ENCODE results near the gene DDX43. TPM values are rescaled to one million over a fixed set of nuclear protein-coding genes. Genes with fewer than 3 reads are reported as not detected.
"Not testable (repeated sequence)": the region's sequence is repeated elsewhere in the genome, so short reads cannot be mapped to it uniquely, and the experiment has no call there.

DDX43 gene
- polyA plus RNA-seq (2014; cell fraction: cytosol; rRNA removed): 0.14 TPM in 1 of 2 replicates, not detected in the other
- polyA plus RNA-seq (2014; cell fraction: nucleus; rRNA removed): 0.05 TPM in 1 of 2 replicates, not detected in the other

- no peak for DNase-seq (ENCODE audit: low spot score)
Measured at GRCh38 chr6:73394577-73395354, at the start of gene DDX43. TSS of gene DDX43 (plus strand) at chr6:73394828. CDS start at chr6:73394906, 78 bp downstream.

- no peak for DNase-seq (ENCODE audit: low spot score)
Measured at GRCh38 chr6:73348550-73349204, 46.0 kb upstream of the DDX43 start.

- DNase-seq (ENCODE audit: low spot score): no peak
Measured at GRCh38 chr6:73349311-73349710, 45.3 kb upstream of the DDX43 start.

DNA sequence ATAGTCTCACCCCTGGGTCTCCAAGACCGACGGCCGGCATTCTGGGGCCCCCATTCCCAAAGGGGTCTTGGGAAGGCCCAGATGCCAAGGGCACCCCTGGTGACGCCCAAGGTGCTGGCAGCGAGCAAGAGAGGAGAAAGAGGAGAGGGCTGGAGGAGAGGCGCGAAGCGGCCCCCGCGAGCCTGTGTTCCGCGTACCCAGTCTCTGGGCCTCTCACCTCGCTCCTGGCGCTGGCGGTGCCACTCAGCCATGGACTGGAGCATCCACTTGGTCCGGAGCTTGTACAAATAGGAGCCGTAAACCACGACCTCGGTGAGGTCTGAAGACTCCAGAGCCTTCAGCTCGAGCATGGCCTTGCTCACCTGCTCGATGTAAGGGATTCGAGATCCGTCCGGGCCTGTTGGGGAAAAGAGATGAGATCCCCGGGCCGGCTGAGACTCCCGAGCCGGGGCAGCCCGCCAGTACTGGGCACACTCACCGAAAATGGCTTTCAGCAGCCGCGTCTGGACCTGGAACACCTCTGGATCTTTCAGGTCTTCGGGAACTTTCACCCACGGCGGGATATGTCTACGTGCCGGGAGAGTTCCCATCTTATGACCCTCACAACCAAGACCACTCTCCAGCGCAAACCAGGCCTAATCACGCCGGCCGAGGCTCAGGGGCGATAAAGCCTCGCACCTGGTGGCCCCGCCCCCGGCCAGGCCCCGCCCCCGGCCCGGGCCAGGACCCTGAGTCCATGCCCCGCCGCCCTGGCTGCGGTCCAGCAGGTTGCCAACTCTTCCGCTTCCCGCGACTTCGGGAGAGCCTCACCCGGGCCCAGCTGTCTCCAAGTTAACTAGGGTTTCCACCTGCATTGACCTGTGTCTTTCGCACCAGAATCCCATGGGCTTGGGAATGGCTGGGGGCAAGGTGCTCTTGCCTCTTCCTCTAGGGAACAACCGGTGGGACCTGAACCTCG is 40.7 kb upstream of the DDX43 start, which contains the start of gene DPPA5:
TSS of gene DPPA5 (minus strand) at position 641 of the 958 bp plus-strand sequence. CDS start at position 590, 51 bp downstream.
- no peak for DNase-seq (ENCODE audit: low spot score)

- DNase-seq (ENCODE audit: low spot score): no peak
Measured at GRCh38 chr6:73362358-73362757, 32.3 kb upstream of the DDX43 start, which contains the start of gene KHDC3L. TSS of gene KHDC3L (plus strand) at chr6:73362658. CDS start at chr6:73362730, 72 bp downstream.

DNA sequence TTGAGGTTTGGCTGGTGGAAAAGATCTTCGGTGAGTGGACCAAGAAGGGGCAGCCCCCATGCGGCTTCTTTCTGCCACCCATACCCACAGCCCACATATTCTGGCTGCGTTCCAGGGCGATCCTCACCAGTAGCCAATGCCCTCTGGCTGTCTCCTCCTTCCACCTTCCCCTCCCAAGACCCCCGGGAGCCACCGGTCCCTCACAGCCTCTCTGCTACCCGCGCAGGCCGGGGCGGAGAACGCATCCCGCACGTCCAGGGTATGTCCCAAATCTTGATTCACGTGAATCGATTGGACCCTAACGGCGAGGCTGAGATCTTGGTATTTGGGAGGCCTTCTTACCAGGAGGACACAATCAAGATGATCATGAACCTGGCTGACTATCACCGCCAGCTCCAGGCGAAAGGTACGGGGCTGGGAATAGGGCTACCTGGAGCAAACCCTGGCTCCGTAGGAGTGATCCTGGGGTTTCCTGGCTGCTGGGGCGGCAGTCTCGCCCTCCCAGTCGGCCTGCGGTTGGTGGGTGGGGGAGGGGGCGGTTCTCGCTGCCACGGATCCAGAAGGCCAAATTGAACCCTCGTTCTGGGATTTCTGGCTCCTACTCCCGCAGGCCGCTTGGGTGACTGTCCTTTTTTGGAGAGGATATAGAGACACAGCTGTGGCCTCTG is 31.6 kb upstream of the DDX43 start:
- DNase-seq (ENCODE audit: low spot score): no peak

DNA sequence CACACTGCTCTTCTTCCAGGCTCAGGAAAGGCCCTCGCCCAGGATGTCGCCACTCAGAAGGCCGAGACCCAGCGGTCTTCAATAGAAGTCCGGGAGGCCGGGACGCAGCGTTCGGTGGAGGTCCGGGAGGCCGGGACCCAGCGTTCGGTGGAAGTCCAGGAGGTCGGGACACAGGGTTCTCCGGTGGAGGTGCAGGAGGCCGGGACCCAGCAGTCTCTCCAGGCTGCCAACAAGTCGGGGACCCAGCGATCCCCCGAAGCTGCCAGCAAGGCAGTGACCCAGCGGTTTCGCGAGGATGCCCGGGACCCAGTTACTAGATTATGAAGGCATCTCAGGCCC is 31.1 kb upstream of the DDX43 start:
- DNase-seq (ENCODE audit: low spot score): no peak

GRCh38 chr6:73364121-73364520 is 30.5 kb upstream of the DDX43 start:
- no peak for DNase-seq (ENCODE audit: low spot score)

- DNase-seq (ENCODE audit: low spot score): no peak
Measured at GRCh38 chr6:73364549-73364948, 30.1 kb upstream of the DDX43 start.

GRCh38 chr6:73367761-73368355 is 26.8 kb upstream of the DDX43 start:
- no peak for DNase-seq (ENCODE audit: low spot score)

GRCh38 chr6:73368675-73369074 is 26.0 kb upstream of the DDX43 start:
- no peak for DNase-seq (ENCODE audit: low spot score)

DNA sequence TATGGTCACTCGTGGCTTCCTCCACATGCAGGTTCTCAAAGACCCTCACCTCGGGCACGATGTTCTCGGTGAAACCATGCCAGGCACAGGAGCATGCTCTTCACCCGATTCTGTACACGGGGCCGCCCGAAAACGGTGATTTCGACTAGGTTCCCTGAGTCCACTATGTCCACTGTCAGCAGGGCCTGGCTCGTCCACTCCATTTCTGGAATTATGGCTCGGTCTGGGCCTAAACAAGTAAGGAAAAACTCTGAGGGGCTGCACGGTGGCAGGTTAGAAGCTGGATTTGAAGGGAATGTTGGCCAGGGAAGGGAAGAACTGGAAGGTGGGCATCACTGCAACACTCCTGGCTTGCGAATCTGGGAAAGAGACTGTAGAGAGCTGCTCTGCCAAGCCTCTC is 25.5 kb upstream of the DDX43 start:
- no peak for DNase-seq (ENCODE audit: low spot score)

- DNase-seq (ENCODE audit: low spot score): no peak
Measured at GRCh38 chr6:73369563-73369962, 25.1 kb upstream of the DDX43 start, which contains the start of gene OOEP. TSS of gene OOEP (minus strand) at chr6:73369897. CDS start at chr6:73369792, 105 bp downstream.

GRCh38 chr6:73371984-73372383 is 22.6 kb upstream of the DDX43 start:
- no peak for DNase-seq (ENCODE audit: low spot score)

DNA sequence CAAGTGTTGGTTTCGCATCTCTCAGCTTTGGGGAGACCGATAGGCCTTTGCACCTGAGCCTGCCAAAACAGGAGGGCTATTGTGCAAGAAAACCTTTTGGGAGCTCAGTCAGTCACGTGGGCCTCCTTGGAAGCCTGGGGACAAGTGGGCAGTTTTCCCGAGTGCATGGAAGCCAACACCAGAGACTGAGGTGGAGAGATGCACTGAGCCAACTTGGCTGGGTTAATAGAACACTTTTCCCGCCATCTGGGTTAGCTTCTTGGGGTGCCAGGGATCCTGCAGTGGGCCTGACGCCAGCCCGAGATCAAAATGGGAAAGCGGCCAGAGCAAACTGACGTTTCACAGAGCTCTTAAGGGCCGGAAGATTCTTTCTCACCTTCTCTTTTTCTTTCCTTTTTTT is 22.1 kb upstream of the DDX43 start:
- no peak for DNase-seq (ENCODE audit: low spot score)

DNA sequence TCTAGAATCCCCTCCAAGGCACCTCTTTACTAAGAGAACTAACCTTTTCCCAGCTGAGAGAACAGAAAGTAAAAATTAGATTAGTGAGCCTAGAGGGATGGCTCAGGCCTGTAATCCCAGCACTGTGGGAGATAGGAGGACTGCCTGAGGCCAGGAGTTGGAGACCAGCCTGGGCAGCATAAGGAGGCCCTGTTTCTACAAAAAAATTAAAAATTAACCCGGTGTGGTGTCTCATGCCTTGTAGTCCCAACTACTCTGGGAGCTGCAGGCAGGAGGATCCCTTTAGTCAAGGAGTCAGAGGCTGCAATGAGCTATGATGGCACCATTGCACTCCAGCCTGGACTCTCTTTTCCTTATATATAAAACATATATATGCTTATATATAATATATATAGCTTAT is 19.4 kb upstream of the DDX43 start:
- DNase-seq (ENCODE audit: low spot score): no peak

- DNase-seq (ENCODE audit: low spot score): no peak
Measured at GRCh38 chr6:73377225-73377624, 17.4 kb upstream of the DDX43 start.

- not testable (repeated sequence) for DNase-seq (ENCODE audit: low spot score)
Measured at GRCh38 chr6:73381531-73381930, 13.1 kb upstream of the DDX43 start.

DNA sequence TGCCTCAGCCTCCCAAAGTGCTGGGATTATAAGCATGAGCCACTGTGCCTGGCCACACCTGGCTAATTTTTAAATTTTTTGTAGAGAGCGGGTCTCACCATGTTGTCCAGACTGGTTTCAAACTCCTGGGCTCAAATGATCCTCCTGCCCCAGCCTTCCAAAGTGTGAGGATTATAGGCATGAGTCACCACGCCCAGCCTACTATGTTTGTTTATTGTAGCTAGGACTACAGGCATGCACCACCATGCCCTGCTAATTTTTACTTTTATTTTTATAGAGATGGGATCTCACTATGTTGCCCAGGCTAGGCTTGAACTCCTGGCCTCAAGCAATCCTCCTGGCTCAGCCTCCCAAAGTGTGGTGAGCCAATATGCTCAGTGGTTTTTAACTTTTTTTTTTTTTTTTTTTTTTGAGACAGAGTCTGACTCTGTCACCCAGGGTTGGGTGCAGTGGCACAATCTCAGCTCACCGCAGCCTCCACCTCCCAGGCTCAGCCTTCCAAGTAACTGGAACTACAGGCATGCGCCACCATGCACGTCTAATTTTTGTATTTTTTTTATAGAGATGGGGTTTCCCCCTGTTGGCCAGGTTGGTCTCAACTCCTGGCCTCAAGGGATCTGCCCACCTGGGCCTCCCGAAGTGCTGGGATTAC is 12.0 kb upstream of the DDX43 start:
- DNase-seq (ENCODE audit: low spot score): no peak

DNA sequence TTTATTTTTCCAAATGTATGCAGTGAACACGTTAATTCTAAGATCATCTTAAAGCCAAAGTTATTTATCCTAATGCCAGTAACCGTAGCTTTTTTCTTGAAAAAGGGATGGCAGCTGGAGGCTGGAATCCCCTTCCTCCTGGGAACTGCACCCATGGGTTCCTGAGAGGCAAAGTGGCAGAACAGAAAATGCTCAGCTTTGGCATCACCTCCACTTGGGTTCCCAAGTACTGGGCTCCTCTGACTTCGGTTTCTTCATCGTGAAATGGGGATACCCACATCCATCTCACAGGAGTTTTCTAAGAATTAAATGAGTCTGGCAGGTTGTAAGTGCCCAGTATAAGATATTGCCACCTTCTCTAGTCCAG is 6.2 kb upstream of the DDX43 start:
- DNase-seq (ENCODE audit: low spot score): no peak
